Activated CD8-positive, alpha-beta memory T cell treated with anti-CD3 and anti-CD28 coated beads, Interleukin-2, amount 10 ng/mL, durations not matched to agents 7 days and 5 days (primary cell): ENCODE data around the gene MYO16. TPM values are rescaled to one million over a fixed set of nuclear protein-coding genes. Genes with fewer than 3 reads are reported as not detected.
"Not testable (repeated sequence)": the region's sequence is repeated elsewhere in the genome, so short reads cannot be mapped to it uniquely, and the experiment has no call there.

ENCODE experiments used
- ATAC-seq: fragments of 150-1000 bp; cut with Tn5 transposase; one replicate; pipeline ENCODE4 v1.10.0; 2021; ENCODE audit warnings: moderate library complexity
- CTCF ChIA-PET: fragments of 350-600 bp; sonication (Branson Sonifier 250); formaldehyde crosslinking; loops from one replicate; lab custom pipeline; 2021; ENCODE audit warnings: antibody characterized with exemption; lab: Charles Lee
- DNase-seq: peaks from one replicate; pipeline ENCODE4 v3.0.0-alpha.2; 2020
- H3K27ac Mint-ChIP-seq: one replicate; pipeline ENCODE4 v1.8.0; 2021; ENCODE audit warnings: mild to moderate bottlenecking, mixed read lengths
- H3K27me3 Mint-ChIP-seq: one replicate; pipeline ENCODE4 v1.8.0; 2021; ENCODE audit warnings: mixed read lengths
- H3K36me3 Mint-ChIP-seq: one replicate; pipeline ENCODE4 v1.8.0; 2021; ENCODE audit warnings: mild to moderate bottlenecking, mixed read lengths
- H3K4me1 Mint-ChIP-seq: one replicate; pipeline ENCODE4 v1.8.0; 2021; ENCODE audit warnings: mixed read lengths
- H3K4me3 Mint-ChIP-seq: one replicate; pipeline ENCODE4 v1.8.0; 2021; ENCODE audit warnings: mild to moderate bottlenecking, moderate library complexity, mixed read lengths
- H3K9me3 Mint-ChIP-seq: one replicate; pipeline ENCODE4 v1.8.0; 2022; ENCODE audit warnings: low read depth, mixed read lengths
- total RNA-seq, 2 experiments: library from RNA; stranded (reverse); gene quantifications; one replicate each; pipeline ENCODE4 v1.2.3, GENCODE V29; 2021

MYO16 gene
- total RNA-seq, 2 experiments from 2014 or later: 0.05 TPM; not detected in 1

DNA sequence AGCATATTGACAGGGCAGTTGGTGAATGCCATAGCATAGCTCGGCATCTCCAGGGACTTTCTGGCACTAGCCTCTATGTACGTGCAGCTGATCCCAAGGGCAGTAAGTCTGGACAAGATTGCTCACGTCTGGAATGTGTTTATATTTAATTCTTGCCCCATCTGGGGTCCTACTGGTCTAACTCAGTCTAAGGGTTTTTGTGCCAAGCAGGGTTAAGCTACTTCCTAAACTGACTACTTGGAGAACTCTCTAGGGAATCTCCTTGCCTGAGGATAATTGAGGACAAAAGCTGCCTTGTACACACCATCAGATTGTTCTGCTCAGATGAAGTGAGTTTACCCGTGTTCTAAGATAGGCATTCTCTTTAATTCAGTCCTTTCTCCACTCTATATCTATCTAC lies 358.1 kb downstream of the MYO16 start:
- Mint-ChIP-seq H3K9me3 (no peaks in the 10 kb centered on the region), H3K27ac (no peak overlapping the region), H3K4me1 (no peaks in the 10 kb centered on the region), H3K36me3 (no peaks in the 10 kb centered on the region), H3K4me3 (no peak overlapping the region), H3K27me3 (no peaks in the 10 kb centered on the region)
- DNase-seq: no peak
- CTCF ChIA-PET: no interaction called here
- ATAC-seq: no peak

DNA sequence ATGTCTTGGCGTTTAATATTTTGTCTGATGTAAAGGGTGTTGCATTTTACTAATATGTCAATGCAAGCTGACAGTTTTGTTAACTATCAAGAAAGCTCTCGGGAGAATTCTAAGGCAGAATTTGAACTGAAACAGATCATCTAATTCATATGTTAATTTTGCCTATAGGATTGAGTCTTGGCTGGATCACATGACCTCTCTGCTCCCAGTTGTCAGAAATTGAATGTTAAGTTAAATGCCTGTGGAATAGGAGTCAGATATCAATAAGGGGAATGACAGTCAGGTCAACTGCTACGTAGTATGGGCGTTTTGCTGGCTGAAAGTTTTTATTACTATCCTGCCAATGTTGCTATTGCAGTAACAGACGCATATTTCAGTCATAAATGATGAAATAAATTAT lies 358.5 kb downstream of the MYO16 start:
- Mint-ChIP-seq H3K36me3 (no peaks in the 10 kb centered on the region), H3K9me3 (no peaks in the 10 kb centered on the region), H3K4me1 (no peaks in the 10 kb centered on the region), H3K27ac (no peak overlapping the region), H3K27me3 (no peaks in the 10 kb centered on the region), H3K4me3 (no peak overlapping the region)
- DNase-seq (no peak), ATAC-seq (no peak)
- CTCF ChIA-PET: no interaction called here

DNA sequence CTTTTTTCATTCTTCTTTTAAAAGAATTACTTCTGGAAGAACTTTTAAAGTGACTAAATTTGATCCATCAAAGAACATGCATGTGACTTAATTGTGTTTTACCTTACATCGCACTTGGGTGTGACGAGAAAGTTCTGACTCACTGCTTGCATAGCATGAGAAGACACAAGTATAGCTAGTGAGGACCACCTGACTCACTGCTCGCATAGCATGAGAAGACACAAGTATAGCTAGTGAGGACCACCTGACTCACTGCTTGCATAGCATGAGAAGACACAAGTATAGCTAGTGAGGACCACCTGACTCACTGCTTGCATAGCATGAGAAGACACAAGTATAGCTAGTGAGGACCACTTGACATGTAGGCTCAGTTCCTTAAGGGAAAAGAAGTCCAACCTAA lies 362.0 kb downstream of the MYO16 start:
- H3K27me3 Mint-ChIP-seq, H3K4me3 Mint-ChIP-seq, H3K27ac Mint-ChIP-seq, DNase-seq, H3K36me3 Mint-ChIP-seq, H3K9me3 Mint-ChIP-seq, ATAC-seq, CTCF ChIA-PET, H3K4me1 Mint-ChIP-seq: not testable (repeated sequence)

DNA sequence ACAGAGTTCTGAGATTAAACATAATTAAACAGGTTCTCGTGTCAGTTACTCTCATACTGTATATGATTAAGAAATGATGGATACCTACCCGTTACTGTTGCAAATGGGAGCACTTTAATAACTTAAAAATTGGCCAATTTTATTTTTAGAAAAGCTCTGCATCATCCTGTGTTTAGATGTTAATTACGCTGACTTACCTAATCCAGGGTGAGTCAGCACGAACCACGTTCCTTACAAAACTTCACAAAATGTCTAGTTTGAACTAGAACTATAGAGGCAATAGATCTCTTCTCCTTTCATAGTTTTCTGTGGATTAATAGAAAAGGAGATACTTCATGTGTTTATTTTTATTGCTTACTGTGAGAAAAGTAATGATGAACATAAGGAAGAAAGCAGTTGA lies 363.9 kb downstream of the MYO16 start:
- Mint-ChIP-seq H3K9me3 (no peaks in the 10 kb centered on the region), H3K4me3 (no peak overlapping the region), H3K4me1 (no peaks in the 10 kb centered on the region), H3K27ac (no peak overlapping the region), H3K27me3 (no peaks in the 10 kb centered on the region), H3K36me3 (no peaks in the 10 kb centered on the region)
- DNase-seq (no peak), ATAC-seq (no peak)
- CTCF ChIA-PET: no interaction called here

DNA sequence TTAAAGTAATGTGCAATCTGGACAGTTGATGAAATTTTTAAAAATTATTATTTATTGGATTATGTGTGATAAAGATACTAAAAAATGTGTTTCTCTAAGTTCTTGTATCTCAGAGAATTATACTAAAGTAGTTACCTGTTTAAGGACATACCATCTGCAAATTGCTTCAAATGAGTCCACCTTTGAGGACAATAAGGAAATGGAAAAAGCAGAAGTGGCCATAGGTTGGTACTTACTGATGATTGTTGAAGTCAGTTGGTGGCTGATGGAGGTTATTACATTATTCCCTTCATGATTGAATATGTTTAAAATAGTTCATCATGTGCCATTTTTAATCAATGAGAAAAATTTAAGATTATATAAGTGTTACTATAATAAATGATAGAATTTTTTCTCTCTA lies 367.0 kb downstream of the MYO16 start:
- Mint-ChIP-seq H3K4me3 (no peak overlapping the region), H3K36me3 (no peaks in the 10 kb centered on the region), H3K27ac (no peak overlapping the region), H3K4me1 (no peaks in the 10 kb centered on the region), H3K27me3 (no peaks in the 10 kb centered on the region), H3K9me3 (no peaks in the 10 kb centered on the region)
- DNase-seq (no peak), ATAC-seq (no peak)
- CTCF ChIA-PET: no interaction called here

DNA sequence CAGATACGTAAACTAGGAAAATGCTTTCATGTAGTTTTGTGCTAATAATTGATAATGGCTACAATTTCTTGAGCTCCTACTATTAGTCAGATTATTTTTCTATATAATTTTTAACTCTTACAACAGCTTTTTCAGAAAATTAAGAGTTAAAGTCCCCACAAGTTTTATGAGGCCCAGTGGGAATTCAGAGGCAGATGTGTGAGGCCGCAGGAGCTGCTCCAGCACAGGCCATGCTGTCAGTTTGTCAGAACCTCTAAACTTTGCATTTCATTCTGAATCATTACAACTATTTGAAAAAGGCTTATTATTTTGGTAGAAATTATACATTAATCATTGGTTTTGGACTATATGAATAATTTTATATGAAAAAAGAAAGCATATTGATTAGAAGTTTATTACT lies 370.8 kb downstream of the MYO16 start:
- Mint-ChIP-seq H3K4me3 (no peak overlapping the region), H3K36me3 (no peaks in the 10 kb centered on the region), H3K27me3 (no peaks in the 10 kb centered on the region), H3K27ac (no peak overlapping the region), H3K4me1 (no peaks in the 10 kb centered on the region), H3K9me3 (no peaks in the 10 kb centered on the region)
- DNase-seq: no peak
- ATAC-seq: no peak
- CTCF ChIA-PET: no interaction called here

DNA sequence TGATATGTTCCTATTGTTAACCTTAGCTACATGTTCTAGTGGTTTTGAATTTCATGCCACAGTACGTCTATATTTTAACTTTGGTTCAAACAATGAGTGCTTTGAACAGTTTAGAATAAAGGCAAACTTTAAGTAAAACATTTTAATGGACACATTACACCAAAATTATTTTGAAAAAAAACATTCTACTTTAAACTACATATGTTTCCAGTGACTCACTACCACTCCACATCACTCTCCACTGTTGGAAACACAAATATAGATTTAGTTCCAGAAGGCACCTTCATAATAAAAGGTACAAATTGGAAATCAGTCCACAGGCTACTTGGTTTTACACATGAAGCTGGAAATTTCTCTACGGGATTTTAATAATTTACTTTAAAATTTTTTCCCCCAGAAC lies 373.5 kb downstream of the MYO16 start:
- Mint-ChIP-seq H3K27ac (no peak overlapping the region), H3K27me3 (no peaks in the 10 kb centered on the region), H3K4me3 (no peak overlapping the region), H3K9me3 (no peaks in the 10 kb centered on the region), H3K4me1 (no peaks in the 10 kb centered on the region), H3K36me3 (no peaks in the 10 kb centered on the region)
- no peak for ATAC-seq
- DNase-seq: no peak
- CTCF ChIA-PET: no interaction called here

DNA sequence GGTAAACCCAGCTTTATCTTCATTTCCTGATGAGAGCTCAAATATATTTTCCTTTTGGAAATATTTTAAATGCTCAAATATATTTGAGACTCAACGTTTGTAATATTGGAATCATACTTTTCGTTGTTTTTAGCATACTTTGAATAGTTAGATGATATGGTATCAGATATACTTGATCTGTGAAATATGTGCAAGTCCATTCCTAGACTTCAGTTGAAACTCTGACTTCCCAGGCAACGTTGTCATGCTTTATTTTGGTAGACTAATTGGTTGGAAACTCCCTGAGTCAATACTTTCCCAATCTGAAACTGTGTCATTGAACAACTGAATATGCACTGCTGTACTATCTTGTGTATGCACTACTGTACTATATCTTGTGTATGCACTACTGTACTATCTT lies 378.5 kb downstream of the MYO16 start:
- Mint-ChIP-seq H3K9me3 (no peaks in the 10 kb centered on the region), H3K4me1 (no peaks in the 10 kb centered on the region), H3K27ac (no peak overlapping the region), H3K27me3 (no peaks in the 10 kb centered on the region), H3K4me3 (no peak overlapping the region), H3K36me3 (no peaks in the 10 kb centered on the region)
- DNase-seq (no peak), ATAC-seq (no peak)
- CTCF ChIA-PET: no interaction called here

DNA sequence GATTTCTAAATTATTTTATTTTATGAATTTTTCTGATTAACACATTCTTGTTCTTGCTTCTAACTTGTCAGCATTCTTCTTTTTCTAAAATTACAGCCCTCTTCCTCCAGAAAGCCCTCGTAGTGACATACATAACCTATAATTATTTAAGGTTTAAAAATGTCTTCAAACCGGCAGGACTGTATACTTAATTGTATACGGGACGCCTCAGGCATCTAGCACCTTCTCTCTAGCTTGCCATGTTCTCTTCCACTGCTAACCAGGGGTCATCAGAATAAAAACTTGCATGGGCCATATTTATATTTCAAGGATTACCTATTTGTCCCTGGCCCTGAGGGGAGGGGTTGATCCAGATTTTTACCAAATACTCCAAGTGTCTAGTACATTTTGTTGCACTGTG lies 380.3 kb downstream of the MYO16 start:
- H3K4me3 Mint-ChIP-seq: no peak overlapping the region
- ATAC-seq (no peak), DNase-seq (no peak)
- H3K36me3 Mint-ChIP-seq: no peaks in the 10 kb centered on the region
- CTCF ChIA-PET: no interaction called here
- H3K9me3 Mint-ChIP-seq: no peaks in the 10 kb centered on the region
- H3K4me1 Mint-ChIP-seq: no peaks in the 10 kb centered on the region
- no peaks in the 10 kb centered on the region for H3K27me3 Mint-ChIP-seq
- no peak overlapping the region for H3K27ac Mint-ChIP-seq

DNA sequence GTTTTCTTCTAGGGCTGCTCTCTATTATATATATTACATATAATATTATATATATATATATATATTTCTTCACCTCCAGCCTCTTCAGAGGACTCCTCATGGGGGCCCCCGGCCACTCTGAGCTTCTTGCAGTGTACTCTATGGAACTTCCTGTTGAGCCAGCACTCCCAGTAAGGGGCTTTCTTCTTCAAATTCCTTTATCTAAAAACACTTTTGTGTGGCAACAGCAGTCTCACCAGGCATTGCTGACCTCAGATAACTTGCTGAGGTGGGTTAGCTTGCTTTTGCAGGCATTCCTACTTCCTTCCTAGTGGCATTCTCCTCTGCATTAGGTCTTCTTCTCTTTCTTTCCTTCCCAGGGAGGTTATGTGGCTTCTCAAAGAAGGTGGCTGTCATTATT lies 381.5 kb downstream of the MYO16 start:
- Mint-ChIP-seq H3K4me3 (no peak overlapping the region), H3K4me1 (no peaks in the 10 kb centered on the region), H3K9me3 (no peaks in the 10 kb centered on the region), H3K27me3 (no peaks in the 10 kb centered on the region), H3K27ac (no peak overlapping the region), H3K36me3 (no peaks in the 10 kb centered on the region)
- DNase-seq: no peak
- CTCF ChIA-PET: no interaction called here
- no peak for ATAC-seq

DNA sequence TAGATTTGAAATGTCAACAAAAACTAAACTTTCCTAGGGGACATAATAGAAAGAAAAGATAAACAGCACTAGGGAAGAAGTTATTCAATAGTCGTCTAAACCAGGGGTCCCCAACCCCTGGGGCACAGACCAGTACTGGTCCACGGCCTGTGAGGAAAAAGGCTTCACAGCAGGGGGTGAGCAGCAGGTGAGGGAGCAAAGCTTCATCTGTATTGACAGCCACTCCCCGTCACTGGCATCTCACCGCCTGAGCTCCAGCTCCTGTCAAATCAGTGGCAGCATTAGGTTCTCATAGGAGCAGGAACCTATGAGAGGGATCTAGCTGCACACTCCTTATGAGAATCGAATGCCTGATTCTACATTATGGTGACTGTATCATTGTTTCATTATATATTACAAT lies 382.7 kb downstream of the MYO16 start:
- DNase-seq (no peak), ATAC-seq (no peak)
- no peaks in the 10 kb centered on the region for H3K4me1 Mint-ChIP-seq
- no peaks in the 10 kb centered on the region for H3K36me3 Mint-ChIP-seq
- CTCF ChIA-PET: no interaction called here
- H3K27me3 Mint-ChIP-seq: no peaks in the 10 kb centered on the region
- no peak overlapping the region for H3K27ac Mint-ChIP-seq
- no peaks in the 10 kb centered on the region for H3K9me3 Mint-ChIP-seq
- no peak overlapping the region for H3K4me3 Mint-ChIP-seq

DNA sequence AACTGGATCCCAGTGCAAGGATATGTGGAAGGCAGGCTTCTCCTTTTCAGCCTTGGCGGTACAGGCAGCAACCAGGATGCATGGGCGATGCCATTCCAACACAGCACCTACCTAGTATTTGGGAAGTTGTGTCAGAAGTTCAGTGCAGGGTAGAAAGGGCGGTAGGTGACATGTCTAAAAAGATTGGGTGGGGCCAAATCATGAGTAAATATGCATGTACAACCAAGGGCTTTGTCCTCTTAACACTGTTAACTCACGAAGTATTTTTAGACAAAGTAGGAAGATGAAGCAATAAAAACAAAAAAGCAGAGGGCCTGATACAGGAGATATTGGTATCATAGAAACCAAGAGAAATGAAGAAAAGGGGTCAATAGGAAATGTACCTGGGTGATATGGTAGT lies 392.1 kb downstream of the MYO16 start:
- no peaks in the 10 kb centered on the region for H3K27me3 Mint-ChIP-seq
- H3K36me3 Mint-ChIP-seq: no peaks in the 10 kb centered on the region
- H3K9me3 Mint-ChIP-seq: no peaks in the 10 kb centered on the region
- no peak overlapping the region for H3K4me3 Mint-ChIP-seq
- H3K4me1 Mint-ChIP-seq: no peaks in the 10 kb centered on the region
- no peak for DNase-seq
- ATAC-seq: no peak
- no peak overlapping the region for H3K27ac Mint-ChIP-seq
- CTCF ChIA-PET: no interaction called here

DNA sequence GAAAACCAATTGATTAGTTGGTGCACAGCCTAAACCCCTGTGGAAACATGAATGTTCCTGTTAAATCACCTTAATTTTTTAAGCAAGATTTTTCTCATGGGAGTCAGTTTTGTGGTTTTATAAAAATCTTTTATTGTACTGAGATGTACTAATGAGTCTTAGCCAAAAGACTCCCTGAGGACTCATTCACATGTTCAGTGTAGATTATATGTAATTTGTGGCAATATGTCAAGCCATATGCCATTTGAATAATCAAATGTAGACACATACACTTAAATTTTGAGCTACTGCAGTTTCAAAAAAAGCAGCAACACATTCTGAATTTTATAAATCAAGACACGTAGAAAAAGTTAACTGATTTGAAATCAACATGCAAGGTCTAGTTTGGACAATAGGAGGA lies 395.2 kb downstream of the MYO16 start:
- Mint-ChIP-seq H3K4me3 (no peak overlapping the region), H3K27me3 (no peaks in the 10 kb centered on the region), H3K27ac (no peak overlapping the region), H3K4me1 (no peaks in the 10 kb centered on the region), H3K36me3 (no peaks in the 10 kb centered on the region), H3K9me3 (no peaks in the 10 kb centered on the region)
- CTCF ChIA-PET: no interaction called here
- ATAC-seq (no peak), DNase-seq (no peak)

DNA sequence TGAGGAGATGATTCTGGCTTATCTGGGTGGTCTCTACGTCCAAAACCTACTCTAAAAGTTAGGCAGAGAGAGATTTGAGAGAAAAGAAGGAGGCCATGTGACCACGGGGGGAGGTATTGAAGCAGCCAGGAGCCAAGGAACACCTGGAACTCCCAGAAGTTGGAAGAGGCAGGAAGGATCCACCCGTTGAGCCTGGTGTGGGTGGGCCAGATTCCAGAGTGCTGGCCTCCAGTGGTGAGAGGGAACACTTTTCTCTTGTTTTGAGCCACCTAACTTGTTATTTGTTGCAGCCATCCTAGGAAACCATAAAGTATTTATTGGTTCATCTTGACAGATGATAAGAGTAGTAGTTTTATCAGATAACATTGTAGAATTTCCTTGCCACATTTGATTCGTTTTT lies 396.9 kb downstream of the MYO16 start:
- no peak for DNase-seq
- CTCF ChIA-PET: no interaction called here
- Mint-ChIP-seq H3K27ac (no peak overlapping the region), H3K4me1 (no peaks in the 10 kb centered on the region), H3K9me3 (no peaks in the 10 kb centered on the region), H3K27me3 (no peaks in the 10 kb centered on the region), H3K36me3 (no peaks in the 10 kb centered on the region), H3K4me3 (no peak overlapping the region)
- ATAC-seq: no peak

DNA sequence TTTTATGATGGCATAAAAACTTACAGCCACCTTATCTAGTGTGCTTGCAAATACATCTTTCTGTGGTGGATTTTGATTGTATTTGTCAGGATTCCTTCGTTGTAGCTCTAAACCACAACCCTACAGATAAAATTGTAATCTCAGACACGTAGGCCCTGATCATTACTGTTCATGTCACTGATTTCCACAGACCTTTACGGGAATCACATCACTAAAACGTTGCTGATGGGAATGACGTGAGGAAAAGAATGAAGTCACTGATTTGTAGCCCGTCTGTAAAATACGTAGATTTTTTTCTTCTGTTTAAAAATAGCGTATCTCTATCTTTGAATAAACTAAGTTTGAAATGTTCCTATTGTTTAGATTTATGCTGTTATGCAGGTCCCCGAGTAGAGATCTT lies 399.2 kb downstream of the MYO16 start:
- H3K27ac Mint-ChIP-seq: no peak overlapping the region
- H3K4me1 Mint-ChIP-seq: no peaks in the 10 kb centered on the region
- H3K27me3 Mint-ChIP-seq: no peaks in the 10 kb centered on the region
- DNase-seq (no peak), ATAC-seq (no peak)
- H3K4me3 Mint-ChIP-seq: no peak overlapping the region
- no peaks in the 10 kb centered on the region for H3K36me3 Mint-ChIP-seq
- no peaks in the 10 kb centered on the region for H3K9me3 Mint-ChIP-seq
- CTCF ChIA-PET: no interaction called here
